ENCODE data around the gene ACTC1.
A peak's percentile ranks its signal among the peaks of the same experiment; 100 is the strongest.

The ACTC1 gene

DNA sequence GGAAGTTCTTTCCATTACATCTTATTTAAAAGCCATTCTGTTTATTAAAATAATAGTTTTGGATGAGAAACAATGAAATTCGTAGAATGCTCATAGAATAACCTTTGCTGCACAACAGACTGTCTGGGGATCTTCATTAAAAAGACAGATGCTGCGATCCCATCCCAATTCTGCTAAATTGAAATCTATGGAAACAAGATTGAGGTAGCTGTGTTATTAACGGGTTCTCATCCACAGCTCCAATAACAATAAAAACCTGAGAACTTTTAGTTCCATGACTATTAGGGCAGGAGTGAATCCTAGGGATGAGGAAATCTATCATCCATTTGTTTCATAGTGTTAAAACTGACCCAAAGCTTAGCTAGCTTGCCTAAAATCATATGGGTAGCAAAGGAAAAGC is 38.1 kb downstream of the ACTC1 start:
- no peak for DNase-seq (ENCODE audit: low read depth)

DNA sequence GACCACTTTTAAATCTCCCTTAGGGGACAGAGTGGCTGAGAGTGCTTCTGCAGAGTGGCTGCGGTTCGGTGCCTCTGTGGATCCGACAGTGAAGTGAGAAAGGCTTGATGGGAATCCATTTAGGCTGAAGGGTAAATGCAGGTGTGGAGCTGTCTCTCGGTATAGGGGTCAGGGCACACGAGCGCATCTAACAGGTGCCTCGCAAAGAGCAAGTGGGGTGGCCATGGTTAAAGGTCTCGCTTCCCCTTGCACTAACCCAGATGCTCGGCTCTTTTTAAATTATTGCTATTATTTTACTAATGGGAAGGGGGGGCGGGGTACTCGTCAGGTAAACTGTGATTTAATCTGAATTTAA is 40.0 kb downstream of the ACTC1 start:
- no peak for DNase-seq (ENCODE audit: low read depth)

- no peak for DNase-seq (ENCODE audit: low read depth)
Measured at GRCh38 chr15:34754674-34755418, 40.5 kb downstream of the ACTC1 start, which contains the start of gene GJD2. TSS of gene GJD2 (minus strand) at chr15:34754998. CDS start at chr15:34754488, 510 bp downstream.

DNA sequence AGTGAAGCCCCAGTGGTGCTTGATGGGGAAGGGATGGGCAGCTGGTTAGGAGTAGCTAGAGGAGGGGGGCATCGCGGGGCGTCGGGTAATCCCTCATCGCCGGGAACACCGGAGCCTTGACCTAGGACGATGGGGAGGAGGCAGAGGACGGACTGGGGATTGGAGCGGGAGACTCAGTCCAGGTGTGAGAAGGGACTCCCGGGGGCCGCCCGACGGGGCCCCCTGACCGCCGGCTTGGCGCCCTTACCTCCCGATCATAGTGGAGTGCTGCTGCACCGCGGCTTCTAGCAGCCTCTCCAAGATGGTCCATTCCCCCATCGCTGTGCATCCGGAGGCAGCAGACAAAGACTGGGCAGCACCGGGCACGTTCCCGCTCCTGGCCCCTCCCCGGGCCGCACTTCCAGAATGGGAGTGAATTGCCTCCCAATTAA is 41.2 kb downstream of the ACTC1 start:
- DNase-seq (ENCODE audit: low read depth), result no peak

DNA sequence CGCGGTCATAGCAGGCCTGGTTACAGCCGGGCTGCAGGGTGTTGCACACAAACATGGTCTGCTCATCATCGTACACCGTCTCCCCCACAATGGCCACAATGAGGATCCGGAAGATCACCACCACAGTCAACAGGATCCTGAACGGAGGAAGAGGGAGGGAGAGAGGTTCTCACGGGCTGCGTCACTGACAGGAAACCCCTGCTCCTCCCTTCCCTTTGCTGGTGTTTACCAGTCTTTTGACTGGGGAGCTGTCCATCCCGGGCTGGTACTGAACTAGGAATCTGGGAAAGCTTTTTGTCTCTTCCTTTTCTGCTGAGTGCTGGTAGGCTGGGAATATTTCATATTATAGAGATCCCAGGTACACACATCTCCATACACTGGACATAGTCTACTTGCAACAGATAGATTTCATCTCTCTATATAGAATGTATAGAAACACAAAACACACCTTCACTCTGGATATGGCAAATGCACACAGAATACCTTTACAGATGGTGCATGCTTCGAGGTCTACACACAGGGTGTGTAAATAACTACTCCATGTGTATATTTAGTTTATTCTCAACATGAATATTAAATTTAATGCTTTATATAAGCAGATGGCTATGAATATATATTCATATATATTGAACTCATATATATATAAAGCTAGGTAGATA is 42.0 kb downstream of the ACTC1 start:
- peak; percentile 9 for DNase-seq (ENCODE audit: low read depth)

DNA sequence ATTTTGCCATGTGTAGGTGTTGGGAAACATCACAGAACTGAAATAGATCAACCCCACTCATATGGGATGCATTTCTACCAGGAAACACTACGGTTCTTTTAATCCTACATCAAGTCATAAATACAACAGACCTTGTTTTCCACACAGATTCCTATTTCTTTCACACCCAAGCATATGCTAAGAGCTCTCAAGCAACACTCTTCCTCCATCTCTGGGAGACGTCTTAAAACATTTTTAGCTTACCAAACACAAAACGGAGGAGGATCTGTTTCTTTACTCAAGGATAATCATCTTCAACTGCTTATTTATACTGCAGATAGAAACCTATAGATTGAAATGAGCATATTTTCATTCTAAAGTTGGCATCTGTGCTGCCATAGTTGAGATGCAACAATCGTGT is 45.7 kb downstream of the ACTC1 start:
- DNase-seq (ENCODE audit: low read depth), result no peak

All from non-pigmented ciliary epithelial cell (primary cell).